SH-SY5Y (cell line): ENCODE results near the gene AGL.

ENCODE experiments used
- GATA2 ChIP-seq: IDR thresholded peaks from 2 replicates; pipeline ENCODE4 v1.6.1; 2011; ENCODE audit warnings: mild to moderate bottlenecking, low read depth, low read length
- GATA3 ChIP-seq: IDR thresholded peaks from 2 replicates; pipeline ENCODE4 v1.6.1; 2011; ENCODE audit warnings: low read depth, mild to moderate bottlenecking, low read length, moderate library complexity

GRCh38 chr1:99886179-99886578, 36.0 kb downstream of the AGL start:
- TF ChIP-seq GATA2 (no peak), GATA3 (no peak)
